ENCODE results near the gene STYK1.
A peak's percentile ranks its signal among the peaks of the same experiment; 100 is the strongest.
"Not testable (repeated sequence)": the region's sequence is repeated elsewhere in the genome, so short reads cannot be mapped to it uniquely, and the experiment has no call there.

STYK1 gene

GRCh38 chr12:10620078-10620779 is 53.6 kb downstream of the STYK1 start:
- no peak for DNase-seq (ENCODE audit: low spot score)

GRCh38 chr12:10618338-10618987 is 55.4 kb downstream of the STYK1 start:
- peak; percentile 94 for DNase-seq (ENCODE audit: low spot score)

- DNase-seq (ENCODE audit: low spot score) = no peak
These were observed 56.0 kb downstream of the STYK1 start for GRCh38 chr12:10617863-10618262.

GRCh38 chr12:10615532-10615931 is 58.3 kb downstream of the STYK1 start:
- DNase-seq (ENCODE audit: low spot score) = no peak

- no peak for DNase-seq (ENCODE audit: low spot score)
These were observed 59.8 kb downstream of the STYK1 start for GRCh38 chr12:10614056-10614370.

- peak; percentile 92 for DNase-seq (ENCODE audit: low spot score)
These were observed 60.4 kb downstream of the STYK1 start, which contains the start of gene MAGOHB for GRCh38 chr12:10613349-10614055. TSS of gene MAGOHB (minus strand) at chr12:10613609. CDS start at chr12:10613532, 77 bp downstream.

GRCh38 chr12:10612984-10613348 is 60.9 kb downstream of the STYK1 start:
- peak; percentile 15 for DNase-seq (ENCODE audit: low spot score)

- DNase-seq (ENCODE audit: low spot score) = no peak
These were observed 61.7 kb downstream of the STYK1 start for GRCh38 chr12:10612110-10612509.

GRCh38 chr12:10611258-10611657 is 62.6 kb downstream of the STYK1 start:
- DNase-seq (ENCODE audit: low spot score) = not testable (repeated sequence)

GRCh38 chr12:10610188-10610587 is 63.7 kb downstream of the STYK1 start:
- DNase-seq (ENCODE audit: low spot score) = no peak

- peak; percentile 7 for DNase-seq (ENCODE audit: low spot score)
These were observed 65.9 kb downstream of the STYK1 start for GRCh38 chr12:10607885-10608458.

- DNase-seq (ENCODE audit: low spot score) = no peak
These were observed 72.0 kb downstream of the STYK1 start for GRCh38 chr12:10601860-10602259.

- no peak for DNase-seq (ENCODE audit: low spot score)
These were observed 72.9 kb downstream of the STYK1 start for GRCh38 chr12:10600988-10601387.

GRCh38 chr12:10595881-10596280 is 78.0 kb downstream of the STYK1 start:
- no peak for DNase-seq (ENCODE audit: low spot score)

GRCh38 chr12:10590966-10591365 is 82.9 kb downstream of the STYK1 start:
- no peak for DNase-seq (ENCODE audit: low spot score)

- DNase-seq (ENCODE audit: low spot score) = no peak
These were observed 89.4 kb downstream of the STYK1 start for GRCh38 chr12:10584415-10584814.

GRCh38 chr12:10582704-10583103 is 91.1 kb downstream of the STYK1 start:
- DNase-seq (ENCODE audit: low spot score) = no peak

GRCh38 chr12:10582133-10582532 is 91.7 kb downstream of the STYK1 start:
- DNase-seq (ENCODE audit: low spot score) = not testable (repeated sequence)

GRCh38 chr12:10574307-10574706 is 99.5 kb downstream of the STYK1 start:
- DNase-seq (ENCODE audit: low spot score) = no peak

GRCh38 chr12:10572021-10572490 is 101.8 kb downstream of the STYK1 start:
- not testable (repeated sequence) for DNase-seq (ENCODE audit: low spot score)

GRCh38 chr12:10571141-10571540 is 102.7 kb downstream of the STYK1 start:
- DNase-seq (ENCODE audit: low spot score) = no peak
